IMR-90 (cell line): ENCODE results near the gene A3GALT2. TPM values are rescaled to one million over a fixed set of nuclear protein-coding genes. Genes with fewer than 3 reads are reported as not detected.
A peak's percentile ranks its signal among the peaks of the same experiment; 100 is the strongest.

ENCODE experiments used
- ATAC-seq: fragments of 200-7000 bp; cut with Tn5 transposase; 2 replicates; pipeline ENCODE4 v1.9.1; 2020; ENCODE audit warnings: low read depth, mild to moderate bottlenecking, moderate library complexity
- BruUV-seq: library from RNA; stranded (reverse); fragments of 400-500 nt; replicated peaks from 2 replicates; lab custom pipeline; 2021; lab: Mats Ljungman, UMichigan
- CTCF ChIA-PET: fragments of 300-600 bp; formaldehyde crosslinking; extraction: SDS; loops from one replicate; lab custom pipeline; 2021; ENCODE audit warnings: antibody characterized with exemption; lab: Yijun Ruan, JAX
- POLR2A ChIA-PET: fragments of 300-600 bp; sonication (Branson Sonifier 250); formaldehyde crosslinking; loops from one replicate; lab custom pipeline; 2022; ENCODE audit warnings: antibody characterized with exemption; ENCODE audit not compliant: unreplicated experiment; lab: Charles Lee
- DNase-seq: peaks from one replicate; pipeline ENCODE4 v3.0.0; 2013
- H2AFZ ChIP-seq: replicated peaks from 2 replicates; pipeline ENCODE3; 2013; ENCODE audit warnings: low read length, mild to moderate bottlenecking; ENCODE audit not compliant: poor library complexity
- H2AK5ac ChIP-seq: 2 replicates; pipeline ENCODE4 v1.6.1; 2013; ENCODE audit warnings: low read depth, low read length, inconsistent platforms
- H2AK9ac ChIP-seq: replicated peaks from 2 replicates; pipeline ENCODE3; 2013; ENCODE audit warnings: mild to moderate bottlenecking, low read depth, low read length, moderate library complexity; ENCODE audit not compliant: poor library complexity
- H2BK120ac ChIP-seq: 2 replicates; pipeline ENCODE4 v1.6.1; 2013; ENCODE audit warnings: low read depth, low read length, inconsistent platforms
- H2BK15ac ChIP-seq: 3 replicates; pipeline ENCODE4 v1.6.1; 2013; ENCODE audit warnings: low read depth, low read length, inconsistent platforms
- H2BK20ac ChIP-seq: 2 replicates; pipeline ENCODE4 v1.6.1; 2013; ENCODE audit warnings: low read depth, mild to moderate bottlenecking, inconsistent platforms, low read length, moderate library complexity
- H2BK5ac ChIP-seq: 2 replicates; pipeline ENCODE4 v1.6.1; 2013; ENCODE audit warnings: mild to moderate bottlenecking, low read depth, low read length, inconsistent platforms; ENCODE audit not compliant: poor library complexity, severe bottlenecking
- H3K14ac ChIP-seq: replicated peaks from 2 replicates; pipeline ENCODE4 v1.6.1; 2013; ENCODE audit warnings: low read depth, low read length, inconsistent platforms
- H3K18ac ChIP-seq: 2 replicates; pipeline ENCODE4 v1.6.1; 2013; ENCODE audit warnings: low read depth, low read length, control low read depth
- H3K23ac ChIP-seq: 2 replicates; pipeline ENCODE4 v1.6.1; 2013; ENCODE audit warnings: low read depth, low read length, inconsistent platforms
- H3K27ac ChIP-seq: 2 replicates; pipeline ENCODE4 v1.5.1; 2013; ENCODE audit warnings: mild to moderate bottlenecking, control low read depth, low read length; ENCODE audit not compliant: insufficient read depth
- H3K27me3 ChIP-seq: 2 replicates; pipeline ENCODE4 v1.6.1; 2013; ENCODE audit warnings: low read length; ENCODE audit not compliant: control insufficient read depth, insufficient read depth
- H3K36me3 ChIP-seq: 2 replicates; pipeline ENCODE4 v1.6.1; 2013; ENCODE audit warnings: low read length, mixed read lengths; ENCODE audit not compliant: control insufficient read depth, insufficient read depth
- H3K4ac ChIP-seq: 2 replicates; pipeline ENCODE4 v1.6.1; 2013; ENCODE audit warnings: low read depth, low read length, inconsistent platforms
- H3K4me1 ChIP-seq: 2 replicates; pipeline ENCODE4 v1.6.1; 2013; ENCODE audit warnings: low read length, mixed read lengths; ENCODE audit not compliant: control insufficient read depth, insufficient read depth
- H3K4me2 ChIP-seq: 2 replicates; pipeline ENCODE4 v1.6.1; 2013; ENCODE audit warnings: low read depth, mild to moderate bottlenecking, control low read depth, low read length, moderate library complexity
- H3K4me3 ChIP-seq: 2 replicates; pipeline ENCODE4 v1.5.1; 2013; ENCODE audit warnings: low read depth, mild to moderate bottlenecking, control low read depth, low read length, moderate library complexity; ENCODE audit not compliant: insufficient read depth
- H3K56ac ChIP-seq: 2 replicates; pipeline ENCODE4 v1.6.1; 2013; ENCODE audit warnings: low read length, inconsistent platforms; ENCODE audit not compliant: insufficient read depth; ENCODE audit errors: extremely low read depth
- H3K79me1 ChIP-seq, 2 experiments: 2 replicates each; pipeline ENCODE4 v1.6.1; 2013; ENCODE audit warnings: low read length in 2 of 2, inconsistent platforms in 1 of 2, low read depth in 1 of 2
- H3K9ac ChIP-seq: 2 replicates; pipeline ENCODE4 v1.6.1; 2013; ENCODE audit warnings: low read depth, low read length, control low read depth
- H3K9me1 ChIP-seq: 2 replicates; pipeline ENCODE4 v1.6.1; 2013; ENCODE audit warnings: low read length, inconsistent platforms; ENCODE audit not compliant: insufficient read depth
- H3K9me3 ChIP-seq: 2 replicates; pipeline ENCODE4 v1.6.1; 2013; ENCODE audit warnings: low read length; ENCODE audit not compliant: control insufficient read depth, insufficient read depth
- H4K20me1 ChIP-seq: 2 replicates; pipeline ENCODE4 v1.6.1; 2013; ENCODE audit warnings: low read length, inconsistent platforms; ENCODE audit not compliant: insufficient read depth
- H4K5ac ChIP-seq: 2 replicates; pipeline ENCODE4 v1.6.1; 2013; ENCODE audit warnings: mild to moderate bottlenecking, low read depth, low read length, control low read depth
- H4K8ac ChIP-seq, 2 experiments: 2 replicates each; pipeline ENCODE4 v1.6.1; 2013; ENCODE audit warnings: low read depth in 2 of 2, low read length in 2 of 2, control low read depth in 1 of 2, inconsistent platforms in 1 of 2
- H4K91ac ChIP-seq: 2 replicates; pipeline ENCODE4 v1.6.1; 2013; ENCODE audit warnings: low read depth, low read length, inconsistent platforms; ENCODE audit not compliant: insufficient read depth
- CEBPB ChIP-seq: IDR thresholded peaks from 2 replicates; pipeline ENCODE4 v1.6.1; 2012; ENCODE audit warnings: low read depth, low read length, improper control_type of control experiment
- CHD1 ChIP-seq: IDR thresholded peaks from 2 replicates; pipeline ENCODE4 v1.6.1; 2012; ENCODE audit warnings: low read depth, low read length, improper control_type of control experiment
- MAFK ChIP-seq: IDR thresholded peaks from 2 replicates; pipeline ENCODE4 v1.6.1; 2012; ENCODE audit warnings: low read depth, low read length, improper control_type of control experiment
- MXI1 ChIP-seq: IDR thresholded peaks from 2 replicates; pipeline ENCODE4 v1.6.1; 2012; ENCODE audit warnings: low read depth, mild to moderate bottlenecking, low read length, moderate library complexity, borderline replicate concordance
- NFE2L2 ChIP-seq: fragments of 150-350 bp; IDR thresholded peaks from 2 replicates; pipeline ENCODE4 v1.6.1; 2016; ENCODE audit warnings: low read depth, mild to moderate bottlenecking, low read length
- RAD21 ChIP-seq: IDR thresholded peaks from 2 replicates; pipeline ENCODE4 v1.6.1; 2012; ENCODE audit warnings: low read length, improper control_type of control experiment
- RFX5 ChIP-seq: IDR thresholded peaks from 2 replicates; pipeline ENCODE4 v1.8.0; 2012; ENCODE audit warnings: low read depth, mild to moderate bottlenecking, low read length, moderate library complexity
- SMC3 ChIP-seq: fragments of 150-350 bp; IDR thresholded peaks from 2 replicates; pipeline ENCODE4 v1.6.1; 2016; ENCODE audit warnings: low read depth, mild to moderate bottlenecking, antibody characterized with exemption, low read length, moderate library complexity
- WGBS, 2 experiments: methylation state at CpG; one replicate each; pipeline versions ENCODE4 v1.1.5 to v1.1.7; 2013; ENCODE audit warnings: missing lambda C conversion rate in 2 of 2; ENCODE audit not compliant: insufficient read length in 1 of 2; ENCODE audit errors: extremely low coverage in 2 of 2; 5-methylcytosine and 5-hydroxymethylcytosine counted together
- dilution Hi-C: fragments of 300-500 bp; cut with HindIII; formaldehyde crosslinking; loops from one replicate; pipeline ENCODE4 v1.14.3; 2018; ENCODE audit warnings: low sequenced_read_pairs; ENCODE audit not compliant: unreplicated experiment
- in situ Hi-C: fragments of 300-500 bp; cut with MboI; formaldehyde crosslinking; loops from 3 replicates; pipeline ENCODE4 v1.14.3; 2019; ENCODE audit warnings: low sequenced_read_pairs, inconsistent platforms, mixed read lengths
- intact Hi-C: fragments of 100-400 bp; cut with micrococcal nuclease; formaldehyde crosslinking; loops from 2 replicates; pipeline ENCODE4 v1.10.0; 2022
- polyA plus RNA-seq, 3 experiments: library from polyadenylated mRNA; depleted of rRNA; stranded (reverse); fragments of >200 nt; gene quantifications; 2 replicates each; pipeline ENCODE4 v1.2.3, GENCODE V29; 2012; ENCODE audit warnings: low replicate concordance in 1 of 3
- total RNA-seq: library from RNA; depleted of rRNA; stranded (reverse); fragments of >200 nt; gene quantifications from 2 replicates; pipeline ENCODE4 v1.2.3, GENCODE V29; 2012
- TF ChIP-seq, protein P1 (sequence below): fragments of 150-350 bp; IDR thresholded peaks from 2 replicates; pipeline ENCODE4 v1.6.1; 2016; ENCODE audit warnings: low read depth, mild to moderate bottlenecking, low read length, moderate library complexity, borderline replicate concordance

Gene A3GALT2
- total and polyA plus RNA-seq, 2 of the 4 experiments (the other 2 are of a cell fraction), result not detected

DNA sequence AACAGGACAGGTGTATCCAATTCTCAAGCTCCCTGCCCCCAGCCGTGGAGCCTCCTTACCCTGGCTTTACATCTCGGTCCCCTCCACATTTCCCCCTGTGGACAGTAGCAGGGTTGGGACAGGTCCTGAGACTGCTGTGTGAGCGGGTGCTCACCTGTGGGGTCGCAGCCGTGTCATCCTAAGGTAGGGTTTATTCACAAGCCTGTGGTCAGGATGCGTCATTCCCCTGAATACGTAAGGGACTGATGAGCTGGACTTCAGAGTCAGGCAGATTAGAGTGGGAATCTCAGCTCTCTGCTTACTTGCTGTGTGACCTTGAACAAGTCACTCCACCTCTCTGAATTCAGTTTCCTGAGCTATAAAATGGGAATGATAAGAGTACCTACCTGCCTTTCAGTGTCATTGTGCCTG is 46.9 kb downstream of the A3GALT2 start:
- H3K36me3 ChIP-seq, result peaks cover 27% of the 10 kb centered on the region
- no peak overlapping the region for H3K23ac ChIP-seq
- H2AFZ ChIP-seq, result peak overlapping the region; percentile 6
- H2AK5ac ChIP-seq, result no peak overlapping the region; the same call in 1 of the 2 replicates
- no peak overlapping the region for H3K27ac ChIP-seq
- no peak overlapping the region for H2BK5ac ChIP-seq
- H3K4ac ChIP-seq, result no peak overlapping the region
- no peak overlapping the region for H2BK15ac ChIP-seq
- H3K4me1 ChIP-seq, result no peaks in the 10 kb centered on the region; the same call in 1 of the 2 replicates
- dilution Hi-C loops, result no loop called here
- intact Hi-C loops, result no loop called here
- CTCF ChIA-PET, result no interaction called here
- H4K5ac ChIP-seq, result no peak overlapping the region
- no peak overlapping the region for H2BK20ac ChIP-seq
- peaks cover 23% of the 10 kb centered on the region; the same call in 1 of the 2 replicates for H4K20me1 ChIP-seq
- no peak overlapping the region for H3K14ac ChIP-seq
- H3K18ac ChIP-seq, result no peak overlapping the region
- TF ChIP-seq NFE2L2, result no peak
- TF ChIP-seq RFX5, result no peak
- no peak for TF ChIP-seq MXI1
- no peak for TF ChIP-seq CEBPB
- TF ChIP-seq, protein P1, sequence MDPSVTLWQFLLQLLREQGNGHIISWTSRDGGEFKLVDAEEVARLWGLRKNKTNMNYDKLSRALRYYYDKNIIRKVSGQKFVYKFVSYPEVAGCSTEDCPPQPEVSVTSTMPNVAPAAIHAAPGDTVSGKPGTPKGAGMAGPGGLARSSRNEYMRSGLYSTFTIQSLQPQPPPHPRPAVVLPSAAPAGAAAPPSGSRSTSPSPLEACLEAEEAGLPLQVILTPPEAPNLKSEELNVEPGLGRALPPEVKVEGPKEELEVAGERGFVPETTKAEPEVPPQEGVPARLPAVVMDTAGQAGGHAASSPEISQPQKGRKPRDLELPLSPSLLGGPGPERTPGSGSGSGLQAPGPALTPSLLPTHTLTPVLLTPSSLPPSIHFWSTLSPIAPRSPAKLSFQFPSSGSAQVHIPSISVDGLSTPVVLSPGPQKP, result no peak
- no peak for TF ChIP-seq CHD1
- no peak for TF ChIP-seq MAFK
- no peak for TF ChIP-seq RAD21
- TF ChIP-seq SMC3, result no peak
- no peaks in the 10 kb centered on the region for H3K9me3 ChIP-seq
- H4K91ac ChIP-seq, result no peak overlapping the region
- H3K9me1 ChIP-seq, result peaks cover 18% of the 10 kb centered on the region
- no peak for DNase-seq
- no peak overlapping the region for H4K8ac ChIP-seq
- POLR2A ChIA-PET, result no interaction called here
- H3K79me1 ChIP-seq, result peaks cover 29 to 63% of the 10 kb centered on the region in 2 experiments
- H3K9ac ChIP-seq, result no peak overlapping the region
- BruUV-seq, result no TSS peak
- H3K56ac ChIP-seq, result no peak overlapping the region
- no peak overlapping the region for H2AK9ac ChIP-seq
- 100% methylated on average over 1 of the region's 7 CpGs; no CpG with 5 or more reads in 1 of the 2 experiments for WGBS, 2 experiments
- no peak overlapping the region for H3K4me3 ChIP-seq
- H3K4me2 ChIP-seq, result no peak overlapping the region
- no peak for ATAC-seq
- H2BK120ac ChIP-seq, result no peak overlapping the region
- in situ Hi-C loops, result no loop called here
- H3K27me3 ChIP-seq, result no peaks in the 10 kb centered on the region
